Cardiac muscle cell (in vitro differentiated cells and primary cell): ENCODE measurements around the gene GPS1. TPM values are rescaled to one million over a fixed set of nuclear protein-coding genes. Genes with fewer than 3 reads are reported as not detected.

Source experiments
- DNase-seq, 2 donors: peaks; one replicate each; pipeline versions ENCODE4 v3.0.0 to v3.0.0-alpha.2; 2010 to 2017; ENCODE audit warnings: low read depth in 1 of 2, low spot score in 1 of 2
- H3K27ac ChIP-seq: fragments of 200-600 bp; sonication (generic); 2 replicates; pipeline ENCODE4 v1.5.1; 2016
- H3K27me3 ChIP-seq: fragments of 200-600 bp; sonication (generic); 2 replicates; pipeline ENCODE4 v1.6.0; 2016; ENCODE audit warnings: control low read depth
- H3K36me3 ChIP-seq: fragments of 200-600 bp; sonication (generic); 2 replicates; pipeline ENCODE4 v1.5.1; 2016; ENCODE audit warnings: control low read depth
- H3K4me1 ChIP-seq: fragments of 200-600 bp; sonication (generic); 2 replicates; pipeline ENCODE4 v1.8.1; 2017; ENCODE audit warnings: low read depth, mild to moderate bottlenecking, mixed run types
- H3K4me3 ChIP-seq: fragments of 200-600 bp; sonication (generic); 2 replicates; pipeline ENCODE4 v1.5.1; 2016; ENCODE audit warnings: mild to moderate bottlenecking
- H3K9me3 ChIP-seq: fragments of 200-600 bp; sonication (generic); 2 replicates; pipeline ENCODE4 v1.5.1; 2017; ENCODE audit warnings: low read depth, mild to moderate bottlenecking, control low read depth
- polyA plus RNA-seq: library from polyadenylated mRNA; unstranded; fragments of >200 nt; fragmentation: Nextera tagmentation; extraction: Ambion mirVana; gene quantifications from 2 replicates; pipeline ENCODE4 v1.2.1, GENCODE V29; 2016
- total RNA-seq: library from RNA; depleted of rRNA; stranded (reverse); fragments of >200 nt; gene quantifications from 2 replicates; pipeline ENCODE4 v1.2.3, GENCODE V29; 2016
- TF ChIP-seq, protein P1 (sequence below): IDR thresholded peaks from 2 replicates; pipeline ENCODE4 v1.5.1; 2012; ENCODE audit warnings: low read depth, mild to moderate bottlenecking, low read length

The GPS1 gene
- total and polyA plus RNA-seq, 2 experiments from 2014 or later: 231 to 257 TPM

DNA sequence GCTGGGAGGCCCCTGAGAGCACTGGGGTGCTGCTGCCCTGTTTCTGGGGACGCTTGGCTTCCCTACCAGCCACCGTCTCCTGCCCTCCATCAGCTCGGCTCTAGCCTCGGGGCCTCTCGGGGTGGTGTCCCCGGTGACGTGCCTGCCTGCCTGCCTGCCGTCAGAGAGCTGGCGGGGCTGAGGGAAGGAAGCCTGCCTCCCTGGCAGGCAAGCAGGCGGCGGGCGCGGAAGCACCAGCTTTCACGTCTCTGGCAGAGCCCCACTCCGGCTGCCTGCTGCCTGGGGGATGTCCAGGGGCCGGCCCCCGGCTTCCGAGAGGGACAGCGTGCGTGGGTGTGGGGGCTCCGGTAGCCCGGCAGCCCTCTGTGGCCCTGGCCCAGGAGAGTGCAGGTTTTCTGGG is 38.4 kb upstream of the GPS1 start:
- Histone ChIP-seq H3K4me1 (peaks cover 18% of the 10 kb centered on the region), H3K4me3 (no peak overlapping the region), H3K9me3 (no peaks in the 10 kb centered on the region), H3K27me3 (no peaks in the 10 kb centered on the region), H3K27ac (peak overlapping the region; percentile 89), H3K36me3 (no peaks in the 10 kb centered on the region)
- DNase-seq: no peak
- TF ChIP-seq, protein P1, sequence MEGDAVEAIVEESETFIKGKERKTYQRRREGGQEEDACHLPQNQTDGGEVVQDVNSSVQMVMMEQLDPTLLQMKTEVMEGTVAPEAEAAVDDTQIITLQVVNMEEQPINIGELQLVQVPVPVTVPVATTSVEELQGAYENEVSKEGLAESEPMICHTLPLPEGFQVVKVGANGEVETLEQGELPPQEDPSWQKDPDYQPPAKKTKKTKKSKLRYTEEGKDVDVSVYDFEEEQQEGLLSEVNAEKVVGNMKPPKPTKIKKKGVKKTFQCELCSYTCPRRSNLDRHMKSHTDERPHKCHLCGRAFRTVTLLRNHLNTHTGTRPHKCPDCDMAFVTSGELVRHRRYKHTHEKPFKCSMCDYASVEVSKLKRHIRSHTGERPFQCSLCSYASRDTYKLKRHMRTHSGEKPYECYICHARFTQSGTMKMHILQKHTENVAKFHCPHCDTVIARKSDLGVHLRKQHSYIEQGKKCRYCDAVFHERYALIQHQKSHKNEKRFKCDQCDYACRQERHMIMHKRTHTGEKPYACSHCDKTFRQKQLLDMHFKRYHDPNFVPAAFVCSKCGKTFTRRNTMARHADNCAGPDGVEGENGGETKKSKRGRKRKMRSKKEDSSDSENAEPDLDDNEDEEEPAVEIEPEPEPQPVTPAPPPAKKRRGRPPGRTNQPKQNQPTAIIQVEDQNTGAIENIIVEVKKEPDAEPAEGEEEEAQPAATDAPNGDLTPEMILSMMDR: no peak

DNA sequence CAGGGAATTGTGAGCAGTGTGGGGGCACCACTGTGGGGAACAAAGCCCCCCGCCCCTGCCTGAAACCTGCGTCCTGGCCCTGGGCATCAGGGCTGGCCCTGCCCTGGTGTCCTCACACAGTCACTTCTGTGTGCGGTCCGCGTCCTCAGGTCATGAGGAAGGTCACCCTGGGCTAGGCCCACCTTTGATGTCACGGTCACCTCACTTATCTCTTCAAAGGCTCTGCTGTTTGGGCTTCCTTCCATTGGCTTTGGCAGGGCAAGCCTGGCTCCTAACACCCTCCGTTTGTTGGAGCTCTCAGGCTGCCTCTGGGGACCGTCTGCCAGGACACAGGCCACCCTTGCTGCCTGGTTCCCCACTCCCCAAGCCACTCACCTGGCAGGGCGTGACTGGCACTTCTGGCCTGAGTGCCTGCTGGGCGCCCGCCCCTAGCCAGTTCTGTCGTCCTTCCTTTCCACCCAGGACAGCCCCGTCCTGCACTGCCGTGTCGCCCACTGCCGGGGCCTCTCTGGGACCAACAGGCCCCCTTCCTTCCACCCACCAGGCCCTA is 37.9 kb upstream of the GPS1 start:
- Histone ChIP-seq H3K4me3 (no peak overlapping the region), H3K27ac (peak overlapping the region; percentile 89), H3K27me3 (no peaks in the 10 kb centered on the region), H3K9me3 (no peaks in the 10 kb centered on the region), H3K4me1 (peaks cover 18% of the 10 kb centered on the region), H3K36me3 (no peaks in the 10 kb centered on the region)
- TF ChIP-seq, protein P1: no peak
- no peak for DNase-seq

DNA sequence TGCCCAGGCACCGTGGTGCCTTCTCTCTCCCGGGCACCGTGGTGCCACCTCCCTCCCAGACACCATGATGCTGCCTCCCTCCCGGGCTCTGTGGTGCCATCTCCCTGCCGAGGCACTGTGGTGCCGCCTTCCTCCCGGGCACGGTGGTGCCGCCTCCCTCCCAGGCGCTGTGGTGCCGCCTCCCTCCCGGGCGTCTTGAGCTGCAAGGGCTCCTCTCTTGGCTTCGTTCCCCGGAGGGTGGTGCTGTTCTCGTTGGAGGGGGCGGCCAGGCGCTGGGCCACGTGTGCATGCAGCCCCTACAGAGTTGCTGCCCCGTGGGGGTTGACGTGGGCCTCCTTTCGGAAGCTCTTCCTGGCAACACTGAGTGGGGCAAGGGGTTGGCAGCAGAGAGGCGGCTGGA is 37.3 kb upstream of the GPS1 start:
- no peak overlapping the region for H3K27ac ChIP-seq
- H3K4me1 ChIP-seq: peaks cover 18% of the 10 kb centered on the region
- no peaks in the 10 kb centered on the region for H3K36me3 ChIP-seq
- no peaks in the 10 kb centered on the region for H3K27me3 ChIP-seq
- no peak for DNase-seq
- no peak overlapping the region for H3K4me3 ChIP-seq
- TF ChIP-seq, protein P1: no peak
- no peaks in the 10 kb centered on the region for H3K9me3 ChIP-seq

DNA sequence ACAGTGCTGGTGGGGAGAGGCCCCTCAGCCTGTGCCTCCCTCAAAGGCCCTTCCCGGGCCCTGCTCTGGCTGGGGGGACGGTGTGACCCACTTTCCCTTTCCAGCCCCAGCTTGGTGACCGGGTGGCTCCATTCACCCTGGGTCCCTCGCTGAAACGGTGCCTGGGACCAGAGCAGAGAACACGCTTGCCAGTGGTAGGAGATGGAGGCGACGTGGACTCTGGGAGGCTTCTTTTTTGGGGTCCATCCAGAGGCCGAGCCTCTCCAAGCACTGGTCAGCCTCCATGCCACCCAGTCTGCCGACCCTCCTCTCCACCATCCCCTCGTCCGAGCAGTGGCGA is 36.8 kb upstream of the GPS1 start:
- Histone ChIP-seq H3K4me3 (no peak overlapping the region), H3K36me3 (no peaks in the 10 kb centered on the region), H3K27me3 (no peaks in the 10 kb centered on the region), H3K9me3 (no peaks in the 10 kb centered on the region), H3K27ac (no peak overlapping the region), H3K4me1 (peaks cover 18% of the 10 kb centered on the region)
- no peak for DNase-seq
- TF ChIP-seq, protein P1: no peak

DNA sequence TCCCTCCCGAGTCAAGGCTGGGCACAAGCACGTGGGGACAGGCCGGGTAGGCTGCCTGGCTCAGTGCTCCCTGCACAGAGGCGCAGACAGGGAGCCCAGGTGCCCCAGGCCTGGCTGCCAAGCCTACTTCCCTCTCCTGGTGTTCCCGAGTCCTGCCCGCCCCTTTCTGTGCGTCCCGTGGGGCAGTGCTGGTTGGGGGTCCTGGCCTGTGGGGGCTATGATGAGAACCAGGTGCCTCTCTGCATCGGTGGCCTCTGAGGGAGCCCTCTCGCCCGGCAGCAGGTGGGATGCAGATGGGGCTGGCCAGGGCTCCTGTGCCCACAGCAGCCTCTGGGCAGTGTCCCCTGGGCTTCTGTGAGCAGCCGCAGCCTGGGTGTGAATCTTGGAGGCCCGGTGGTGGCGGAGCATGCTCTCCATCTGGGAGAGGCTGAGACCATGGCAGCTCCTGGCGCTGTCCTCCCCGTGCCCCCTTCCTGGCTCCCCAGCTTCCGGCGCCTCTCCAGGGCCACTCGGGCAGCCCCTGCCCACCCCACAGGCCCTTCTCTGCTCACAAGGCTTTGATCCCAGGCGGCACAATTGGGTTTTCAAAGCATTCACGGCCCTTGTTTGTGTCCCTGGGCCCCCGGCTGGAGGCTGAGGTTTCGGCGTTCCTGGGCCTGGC is 36.3 kb upstream of the GPS1 start:
- no peak for DNase-seq
- H3K4me1 ChIP-seq: peaks cover 18% of the 10 kb centered on the region
- no peak overlapping the region for H3K4me3 ChIP-seq
- H3K9me3 ChIP-seq: no peaks in the 10 kb centered on the region
- no peaks in the 10 kb centered on the region for H3K36me3 ChIP-seq
- TF ChIP-seq, protein P1: no peak
- H3K27me3 ChIP-seq: no peaks in the 10 kb centered on the region
- no peak overlapping the region for H3K27ac ChIP-seq
